Activated CD8-positive, alpha-beta memory T cell treated with anti-CD3 and anti-CD28 coated beads for 24 hours (primary cell): ENCODE measurements around the gene PTPRCAP.
"Not testable (repeated sequence)": the region's sequence is repeated elsewhere in the genome, so short reads cannot be mapped to it uniquely, and the experiment has no call there.

ENCODE experiments used
- DNase-seq: peaks from one replicate; pipeline ENCODE4 v3.0.0-alpha.2; 2020

PTPRCAP gene

GRCh38 chr11:67408437-67409200 is 28.9 kb downstream of the PTPRCAP start:
- peak; percentile 74 for DNase-seq

- no peak for DNase-seq
These were observed 29.8 kb downstream of the PTPRCAP start for GRCh38 chr11:67407688-67408163.

GRCh38 chr11:67406969-67407687 is 30.4 kb downstream of the PTPRCAP start:
- DNase-seq: peak; percentile 80

- peak; percentile 76 for DNase-seq
These were observed 31.0 kb downstream of the PTPRCAP start for GRCh38 chr11:67406420-67406968.

- DNase-seq: peak; percentile 69
These were observed 31.7 kb downstream of the PTPRCAP start for GRCh38 chr11:67405688-67406339.

- peak; percentile 76 for DNase-seq
These were observed 32.3 kb downstream of the PTPRCAP start for GRCh38 chr11:67405196-67405567.

GRCh38 chr11:67404515-67405195 is 32.8 kb downstream of the PTPRCAP start:
- DNase-seq: peak; percentile 80

GRCh38 chr11:67403085-67403484 is 34.4 kb downstream of the PTPRCAP start:
- DNase-seq: not testable (repeated sequence)

- DNase-seq: not testable (repeated sequence)
These were observed 35.2 kb downstream of the PTPRCAP start for GRCh38 chr11:67402192-67402839.

- peak; percentile 98 for DNase-seq
These were observed 35.8 kb downstream of the PTPRCAP start, which contains the start of gene PPP1CA for GRCh38 chr11:67401495-67402191. PPP1CA (minus strand) TSS chr11:67401858; CDS start chr11:67401782, 76 bp downstream.

GRCh38 chr11:67400942-67401494 is 36.5 kb downstream of the PTPRCAP start:
- DNase-seq: no peak

GRCh38 chr11:67400251-67400941 is 37.1 kb downstream of the PTPRCAP start:
- no peak for DNase-seq

- no peak for DNase-seq
These were observed 38.6 kb downstream of the PTPRCAP start for GRCh38 chr11:67398661-67399563.

GRCh38 chr11:67397986-67398660 is 39.4 kb downstream of the PTPRCAP start:
- DNase-seq: no peak

GRCh38 chr11:67397536-67397935 is 39.9 kb downstream of the PTPRCAP start:
- DNase-seq: no peak

GRCh38 chr11:67396587-67397389 is 40.7 kb downstream of the PTPRCAP start:
- no peak for DNase-seq

- DNase-seq: no peak
These were observed 41.3 kb downstream of the PTPRCAP start for GRCh38 chr11:67396259-67396581.
